Measurements from ENCODE around the gene EPB41L1. TPM values are rescaled to one million over a fixed set of nuclear protein-coding genes. Genes with fewer than 3 reads are reported as not detected.

Gene EPB41L1
- polyA plus RNA-seq, 3 donors = 0.05 TPM; not detected in 2

DNA sequence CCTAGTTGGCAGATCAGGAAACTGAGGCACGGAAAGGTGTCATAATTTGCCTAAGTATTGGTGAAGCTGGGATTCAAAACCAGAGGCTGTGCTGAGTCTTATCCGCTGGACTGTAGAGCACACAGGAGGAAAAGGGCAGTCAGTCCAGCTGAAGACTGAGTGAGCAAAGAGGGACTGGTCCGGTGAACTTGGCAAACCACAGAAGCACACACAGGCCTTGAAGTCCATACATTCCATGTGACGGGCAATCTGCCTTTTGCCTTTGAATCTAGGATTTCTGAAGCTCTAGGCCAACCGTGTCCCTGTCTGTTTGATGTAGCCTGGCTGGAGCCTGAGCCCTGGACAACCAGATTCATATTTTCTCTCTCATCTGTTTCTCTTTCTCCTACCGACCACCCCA, 34.3 kb upstream of the EPB41L1 start:
- Histone ChIP-seq H2AFZ (ENCODE audit: insufficient read depth, low read depth, low read length, poor library complexity, severe bottlenecking) (no peak overlapping the region), H3K9me3 (replicated peaks in 1 of 2; ENCODE audit: control insufficient read depth in 1 of 2, insufficient read depth in 1 of 2, low read length in 2 of 2) (no peaks in the 10 kb centered on the region), H4K20me1 (ENCODE audit: insufficient read depth, low read length) (no peaks in the 10 kb centered on the region), H3K4me2 (replicated peaks; ENCODE audit: extremely low read depth, low read length, poor library complexity, severe bottlenecking) (no peak overlapping the region), H3K4me3 (replicated peaks in 1 of 3; ENCODE audit: low read depth in 2 of 3, low read length in 3 of 3) (no peak overlapping the region), H3K27ac (ENCODE audit: low read depth in 1 of 2, low read length in 2 of 2) (no peak overlapping the region), H3K4me1 (ENCODE audit: control insufficient read depth in 1 of 2, insufficient read depth in 2 of 2, low read length in 2 of 2) (peaks cover 6 to 13% of the 10 kb centered on the region in 2 donors), H3K27me3 (ENCODE audit: control insufficient read depth in 2 of 2, insufficient read depth in 2 of 2, low read length in 2 of 2) (no peaks in the 10 kb centered on the region), H3K9ac (ENCODE audit: insufficient read depth, low read length, poor library complexity, severe bottlenecking) (no peak overlapping the region), H3K36me3 (replicated peaks in 1 of 2; ENCODE audit: control insufficient read depth in 1 of 2, insufficient read depth in 2 of 2, low read length in 2 of 2) (no peaks in the 10 kb centered on the region), H3K79me2 (ENCODE audit: insufficient read depth, low read length) (no peaks in the 10 kb centered on the region)
- no peaks in the 10 kb centered on the region for H3K36me3 Mint-ChIP-seq
- DNase-seq = no peak
- TF ChIP-seq, protein P1, sequence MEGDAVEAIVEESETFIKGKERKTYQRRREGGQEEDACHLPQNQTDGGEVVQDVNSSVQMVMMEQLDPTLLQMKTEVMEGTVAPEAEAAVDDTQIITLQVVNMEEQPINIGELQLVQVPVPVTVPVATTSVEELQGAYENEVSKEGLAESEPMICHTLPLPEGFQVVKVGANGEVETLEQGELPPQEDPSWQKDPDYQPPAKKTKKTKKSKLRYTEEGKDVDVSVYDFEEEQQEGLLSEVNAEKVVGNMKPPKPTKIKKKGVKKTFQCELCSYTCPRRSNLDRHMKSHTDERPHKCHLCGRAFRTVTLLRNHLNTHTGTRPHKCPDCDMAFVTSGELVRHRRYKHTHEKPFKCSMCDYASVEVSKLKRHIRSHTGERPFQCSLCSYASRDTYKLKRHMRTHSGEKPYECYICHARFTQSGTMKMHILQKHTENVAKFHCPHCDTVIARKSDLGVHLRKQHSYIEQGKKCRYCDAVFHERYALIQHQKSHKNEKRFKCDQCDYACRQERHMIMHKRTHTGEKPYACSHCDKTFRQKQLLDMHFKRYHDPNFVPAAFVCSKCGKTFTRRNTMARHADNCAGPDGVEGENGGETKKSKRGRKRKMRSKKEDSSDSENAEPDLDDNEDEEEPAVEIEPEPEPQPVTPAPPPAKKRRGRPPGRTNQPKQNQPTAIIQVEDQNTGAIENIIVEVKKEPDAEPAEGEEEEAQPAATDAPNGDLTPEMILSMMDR (IDR thresholded peaks at IDR 0.05) = no peak
- 87% methylated on average over 6 of the region's 6 CpGs for WGBS (ENCODE audit: insufficient coverage)
- H3K4me1 Mint-ChIP-seq = peaks cover 17% of the 10 kb centered on the region
- peaks cover 0 to 11% (median 5%) of the 10 kb centered on the region in 3 donors for H3K27me3 Mint-ChIP-seq (ENCODE audit: low read depth in 3 of 3)
- H3K4me3 Mint-ChIP-seq = no peak overlapping the region
- peaks cover 0 to 4% (median 0%) of the 10 kb centered on the region in 7 donors for H3K9me3 Mint-ChIP-seq
- intact Hi-C loops (cut with micrococcal nuclease) = no loop called here
- H3K27ac Mint-ChIP-seq = no peak overlapping the region

DNA sequence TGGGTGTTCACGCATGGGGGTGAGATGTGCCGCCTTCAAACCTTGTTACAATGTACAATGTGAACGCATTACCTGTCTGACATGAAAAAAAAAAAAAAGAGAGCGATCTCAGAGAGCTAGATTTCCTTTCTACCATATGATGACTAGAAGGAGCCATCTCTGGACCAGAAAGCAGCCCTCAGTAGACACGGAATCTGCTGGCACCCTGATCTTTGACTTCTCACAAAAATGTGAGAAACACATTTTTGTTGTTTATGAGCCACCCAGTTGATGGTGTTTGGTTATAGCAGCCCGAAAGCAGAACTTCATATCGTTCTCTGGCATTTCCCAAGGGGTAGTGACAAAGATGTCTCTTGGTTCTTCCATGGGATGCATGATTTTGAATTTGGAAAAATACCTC, 33.5 kb upstream of the EPB41L1 start:
- H3K4me1 ChIP-seq (ENCODE audit: control insufficient read depth in 1 of 2, insufficient read depth in 2 of 2, low read length in 2 of 2) = peaks cover 6 to 13% of the 10 kb centered on the region in 2 donors
- no peak overlapping the region for H2AFZ ChIP-seq (ENCODE audit: insufficient read depth, low read depth, low read length, poor library complexity, severe bottlenecking)
- no peak overlapping the region for H3K4me3 Mint-ChIP-seq
- no peak overlapping the region for H3K27ac Mint-ChIP-seq
- H3K9me3 ChIP-seq (replicated peaks in 1 of 2; ENCODE audit: control insufficient read depth in 1 of 2, insufficient read depth in 1 of 2, low read length in 2 of 2) = no peaks in the 10 kb centered on the region
- H3K36me3 Mint-ChIP-seq = no peaks in the 10 kb centered on the region
- DNase-seq = no peak
- no peaks in the 10 kb centered on the region for H3K36me3 ChIP-seq (replicated peaks in 1 of 2; ENCODE audit: control insufficient read depth in 1 of 2, insufficient read depth in 2 of 2, low read length in 2 of 2)
- H3K4me2 ChIP-seq (replicated peaks; ENCODE audit: extremely low read depth, low read length, poor library complexity, severe bottlenecking) = no peak overlapping the region
- intact Hi-C loops (cut with micrococcal nuclease) = no loop called here
- H3K4me1 Mint-ChIP-seq = peaks cover 16% of the 10 kb centered on the region
- no peak overlapping the region for H3K27ac ChIP-seq (ENCODE audit: low read depth in 1 of 2, low read length in 2 of 2)
- no peaks in the 10 kb centered on the region for H4K20me1 ChIP-seq (ENCODE audit: insufficient read depth, low read length)
- TF ChIP-seq, protein P1 (IDR thresholded peaks at IDR 0.05) = no peak
- no peak overlapping the region for H3K9ac ChIP-seq (ENCODE audit: insufficient read depth, low read length, poor library complexity, severe bottlenecking)
- H3K79me2 ChIP-seq (ENCODE audit: insufficient read depth, low read length) = no peaks in the 10 kb centered on the region
- no peak overlapping the region for H3K4me3 ChIP-seq (replicated peaks in 1 of 3; ENCODE audit: low read depth in 2 of 3, low read length in 3 of 3)
- peaks cover 0 to 4% (median 0%) of the 10 kb centered on the region in 7 donors for H3K9me3 Mint-ChIP-seq
- peaks cover 5 to 10% (median 7%) of the 10 kb centered on the region in 3 donors for H3K27me3 Mint-ChIP-seq (ENCODE audit: low read depth in 3 of 3)
- no peaks in the 10 kb centered on the region for H3K27me3 ChIP-seq (ENCODE audit: control insufficient read depth in 2 of 2, insufficient read depth in 2 of 2, low read length in 2 of 2)
- WGBS (ENCODE audit: insufficient coverage) = 90% methylated on average over 3 of the region's 7 CpGs

All from CD14-positive monocyte (primary cell).